Astrocyte of the hippocampus (primary cell): ENCODE measurements around the gene WNT7A.

Experiments used
- DNase-seq: peaks from one replicate; pipeline ENCODE4 v3.0.0; 2011; ENCODE audit warnings: low read depth, low spot score

Gene WNT7A

GRCh38 chr3:13794322-13794721 lies 85.5 kb downstream of the WNT7A start:
- no peak for DNase-seq

- no peak for DNase-seq
Observed at GRCh38 chr3:13793451-13793850, 86.4 kb downstream of the WNT7A start.

GRCh38 chr3:13792512-13793371 lies 87.1 kb downstream of the WNT7A start:
- no peak for DNase-seq

GRCh38 chr3:13792051-13792490 lies 87.8 kb downstream of the WNT7A start:
- DNase-seq, result no peak

- no peak for DNase-seq
Observed at GRCh38 chr3:13791198-13792050, 88.4 kb downstream of the WNT7A start.

GRCh38 chr3:13790376-13791197 lies 89.3 kb downstream of the WNT7A start:
- no peak for DNase-seq

- no peak for DNase-seq
Observed at GRCh38 chr3:13788522-13789424, 91.1 kb downstream of the WNT7A start.

- no peak for DNase-seq
Observed at GRCh38 chr3:13787533-13788132, 92.2 kb downstream of the WNT7A start.

GRCh38 chr3:13786811-13787210 lies 93.1 kb downstream of the WNT7A start:
- no peak for DNase-seq

- no peak for DNase-seq
Observed at GRCh38 chr3:13785853-13786436, 93.9 kb downstream of the WNT7A start.

- DNase-seq, result no peak
Observed at GRCh38 chr3:13785351-13785750, 94.5 kb downstream of the WNT7A start.

- no peak for DNase-seq
Observed at GRCh38 chr3:13783476-13783875, 96.4 kb downstream of the WNT7A start.

GRCh38 chr3:13782501-13782900 lies 97.4 kb downstream of the WNT7A start:
- DNase-seq, result no peak

GRCh38 chr3:13781417-13781816 lies 98.5 kb downstream of the WNT7A start:
- DNase-seq, result no peak

- DNase-seq, result no peak
Observed at GRCh38 chr3:13780432-13781176, 99.3 kb downstream of the WNT7A start.

GRCh38 chr3:13776253-13777050 lies 103.4 kb downstream of the WNT7A start:
- no peak for DNase-seq

GRCh38 chr3:13772885-13773745 lies 106.8 kb downstream of the WNT7A start:
- DNase-seq, result no peak
